GM12878 (cell line): ENCODE data around the gene CHCHD3. TPM values are rescaled to one million over a fixed set of nuclear protein-coding genes. Genes with fewer than 3 reads are reported as not detected.

Source experiments
- ATAC-seq: fragments of 200-7000 bp; cut with Tn5 transposase; 3 replicates; pipeline ENCODE4 v1.9.1; 2020; ENCODE audit warnings: mild to moderate bottlenecking, moderate library complexity
- BruUV-seq: library from RNA; stranded (reverse); fragments of 400-500 nt; replicated peaks from 2 replicates; lab custom pipeline; 2021; lab: Mats Ljungman, UMichigan
- CTCF ChIA-PET: fragments of 300-600 bp; sonication (Branson Sonifier 250); formaldehyde crosslinking; extraction: SDS; loops from one replicate; lab custom pipeline; 2021; ENCODE audit warnings: inconsistent platforms; lab: Yijun Ruan, JAX
- POLR2A ChIA-PET: fragments of 350-600 bp; formaldehyde crosslinking; extraction: SDS; loops from one replicate; lab custom pipeline; 2021; ENCODE audit warnings: inconsistent platforms; lab: Charles Lee
- RAD21 ChIA-PET: fragments of 300-600 bp; sonication (Branson Sonifier 250); formaldehyde crosslinking; loops from one replicate; lab custom pipeline; 2023; ENCODE audit warnings: antibody characterized with exemption; ENCODE audit not compliant: unreplicated experiment; lab: Charles Lee
- SMC1A ChIA-PET: fragments of 300-600 bp; sonication (Branson Sonifier 250); formaldehyde crosslinking; loops from one replicate; lab custom pipeline; 2023; ENCODE audit not compliant: unreplicated experiment, uncharacterized antibody; lab: Charles Lee
- DNase-seq: peaks from one replicate; pipeline ENCODE4 v3.0.0-alpha.2; 2011; ENCODE audit warnings: low read depth, low spot score
- FAIRE-seq: peaks from 3 replicates; lab custom pipeline; 2011; peaks lifted over from hg19 to GRCh38; lab: Jason Lieb, UNC
- H2AFZ ChIP-seq: 2 replicates; pipeline ENCODE4 v1.6.0; 2011; ENCODE audit warnings: low read depth, low read length, control low read depth; ENCODE audit not compliant: control insufficient read depth
- H3K27ac ChIP-seq: 2 replicates; pipeline ENCODE4 v1.5.1; 2011; ENCODE audit warnings: control low read depth; ENCODE audit not compliant: control insufficient read depth, insufficient read depth
- H3K27me3 ChIP-seq, 2 experiments: replicated peaks in 1 of 2; 2 replicates each; pipeline versions ENCODE4 v1.6.0 to v1.6.1; 2011; ENCODE audit warnings: low read length in 1 of 2; ENCODE audit not compliant: control insufficient read depth in 2 of 2, insufficient read depth in 2 of 2
- H3K36me3 ChIP-seq, 2 experiments: 2 replicates each; pipeline ENCODE4 v1.5.1; 2011; ENCODE audit warnings: low read length in 1 of 2; ENCODE audit not compliant: control insufficient read depth in 2 of 2, insufficient read depth in 2 of 2
- H3K4me1 ChIP-seq: 2 replicates; pipeline ENCODE4 v1.6.1; 2011; ENCODE audit warnings: mild to moderate bottlenecking, low read length, moderate library complexity, mixed read lengths; ENCODE audit not compliant: control insufficient read depth, insufficient read depth
- H3K4me2 ChIP-seq: 2 replicates; pipeline ENCODE4 v1.6.0; 2011; ENCODE audit warnings: control low read depth; ENCODE audit not compliant: control insufficient read depth, insufficient read depth
- H3K4me3 ChIP-seq: fragments of 200-600 bp; sonication (generic); 2 replicates; pipeline ENCODE4 v1.5.1; 2016
- H3K79me2 ChIP-seq: 2 replicates; pipeline ENCODE4 v1.6.0; 2011; ENCODE audit warnings: low read length; ENCODE audit not compliant: control insufficient read depth, insufficient read depth
- H3K9ac ChIP-seq: 2 replicates; pipeline ENCODE4 v1.8.0; 2011; ENCODE audit warnings: low read length, control low read depth, mixed read lengths; ENCODE audit not compliant: control insufficient read depth, insufficient read depth
- H3K9me3 ChIP-seq: replicated peaks from 3 replicates; pipeline ENCODE4 v1.5.1; 2011; ENCODE audit warnings: mild to moderate bottlenecking, low read length; ENCODE audit not compliant: control insufficient read depth, insufficient read depth
- H4K20me1 ChIP-seq: 2 replicates; pipeline ENCODE4 v1.6.0; 2011; ENCODE audit not compliant: control insufficient read depth, insufficient read depth
- ATF2 ChIP-seq: IDR thresholded peaks from 2 replicates; pipeline ENCODE4 v1.6.1; 2012; ENCODE audit warnings: low read length, inconsistent platforms
- CBX5 ChIP-seq: sonication (generic); IDR thresholded peaks from 2 replicates; pipeline ENCODE4 v1.6.1; 2016; ENCODE audit warnings: low read depth, moderate library complexity, mild to moderate bottlenecking, inconsistent platforms
- EGR1 ChIP-seq, 2 experiments: IDR thresholded peaks; 1 replicate in 1 of 2; 2 replicates in 1 of 2; pipeline ENCODE4 v1.6.1; 2011 to 2012; ENCODE audit warnings: low read depth in 2 of 2, low read length in 2 of 2, borderline replicate concordance in 1 of 2, mild to moderate bottlenecking in 1 of 2, moderate library complexity in 1 of 2
- EP300 ChIP-seq, 2 experiments: fragments of 150-350 bp in 1 of 2; IDR thresholded peaks; 2 replicates each; pipeline ENCODE4 v1.6.1; 2011 to 2012; ENCODE audit warnings: low read depth in 2 of 2, low read length in 2 of 2, borderline replicate concordance in 1 of 2, improper control_type of control experiment in 1 of 2, inconsistent platforms in 1 of 2; ENCODE audit not compliant: control insufficient read depth in 1 of 2
- FOS ChIP-seq: IDR thresholded peaks from 3 replicates; pipeline ENCODE4 v1.6.1; 2011; ENCODE audit warnings: borderline replicate concordance; ENCODE audit not compliant: insufficient read length; ENCODE audit errors: extremely low read depth
- HCFC1 ChIP-seq: fragments of 150-350 bp; IDR thresholded peaks from 2 replicates; pipeline ENCODE4 v1.6.1; 2014; ENCODE audit warnings: low read length
- HDGF ChIP-seq: fragments of 450-650 bp; IDR thresholded peaks from 2 replicates; pipeline ENCODE4 v1.6.1; 2016; ENCODE audit warnings: antibody characterized with exemption
- IKZF2 ChIP-seq, 2 experiments: fragments of 450-650 bp; IDR thresholded peaks; 2 replicates each; pipeline ENCODE4 v1.6.1; 2017; ENCODE audit warnings: mild to moderate bottlenecking in 2 of 2, moderate library complexity in 2 of 2
- IRF5 ChIP-seq: fragments of 450-650 bp; IDR thresholded peaks from 2 replicates; pipeline ENCODE4 v1.6.1; 2017; ENCODE audit warnings: borderline replicate concordance
- MTA3 ChIP-seq: IDR thresholded peaks from 2 replicates; pipeline ENCODE4 v1.6.1; 2012; ENCODE audit warnings: low read length, inconsistent platforms, borderline replicate concordance
- NBN ChIP-seq: fragments of 450-650 bp; IDR thresholded peaks from 2 replicates; pipeline ENCODE4 v1.6.1; 2016
- NFIC ChIP-seq: IDR thresholded peaks from 2 replicates; pipeline ENCODE4 v1.6.1; 2012; ENCODE audit warnings: low read depth, mild to moderate bottlenecking, inconsistent platforms, low read length, moderate library complexity
- POLR2AphosphoS2 ChIP-seq: IDR thresholded peaks from 2 replicates; pipeline ENCODE4 v1.6.1; 2011; ENCODE audit warnings: low read depth, mild to moderate bottlenecking, low read length, improper control_type of control experiment, moderate library complexity
- POLR2AphosphoS5 ChIP-seq: IDR thresholded peaks from 2 replicates; pipeline ENCODE4 v1.6.1; 2011; ENCODE audit warnings: mild to moderate bottlenecking, low read length, inconsistent platforms
- SP1 ChIP-seq: IDR thresholded peaks from one replicate; pipeline ENCODE4 v1.6.1; 2011; ENCODE audit warnings: low read depth, low read length
- SRF ChIP-seq, 2 experiments: IDR thresholded peaks; 2 replicates each; pipeline ENCODE4 v1.6.1; 2011; ENCODE audit warnings: low read depth in 2 of 2, low read length in 2 of 2, mild to moderate bottlenecking in 1 of 2, moderate library complexity in 1 of 2
- TBL1XR1 ChIP-seq: IDR thresholded peaks from 2 replicates; pipeline ENCODE4 v1.6.1; 2012; ENCODE audit warnings: low read depth, low read length, improper control_type of control experiment
- ZBTB33 ChIP-seq: fragments of 450-650 bp; IDR thresholded peaks from 2 replicates; pipeline ENCODE4 v1.6.1; 2017; ENCODE audit warnings: mild to moderate bottlenecking
- ZNF24 ChIP-seq: fragments of 450-650 bp; IDR thresholded peaks from 2 replicates; pipeline ENCODE4 v1.6.1; 2017; ENCODE audit warnings: antibody characterized with exemption, mild to moderate bottlenecking
- ZNF274 ChIP-seq: IDR thresholded peaks from one replicate; pipeline ENCODE4 v1.8.0; 2011; ENCODE audit not compliant: insufficient read length, insufficient read depth
- WGBS: methylation state at CpG from one replicate; pipeline ENCODE4 v1.1.6; 2016; ENCODE audit warnings: low lambda C conversion rate; ENCODE audit not compliant: insufficient replicate concordance, insufficient coverage; ENCODE audit errors: missing lambda C conversion rate; 5-methylcytosine and 5-hydroxymethylcytosine counted together
- in situ Hi-C: fragments of 300-500 bp; cut with MboI; formaldehyde crosslinking; loops from 9 replicates; pipeline ENCODE4 v1.14.3; 2018; ENCODE audit warnings: mixed read lengths
- intact Hi-C: fragments of 100-400 bp; cut with micrococcal nuclease; formaldehyde crosslinking; loops from one replicate; pipeline ENCODE4 v1.14.2; 2022; ENCODE audit not compliant: unreplicated experiment
- polyA plus RNA-seq, 11 experiments: library from polyadenylated mRNA; depleted of rRNA in 4 of 11; unstranded in 6 of 11; stranded (reverse) in 5 of 11; fragments of >200 nt; fragmentation: Nextera tagmentation in 4 of 11; fragmentation: Illumina TruSeq in 1 of 11; extraction: Ambion mirVana in 4 of 11; extraction: Trizol in 1 of 11; gene quantifications; 1 replicate in 1 of 11; 2 replicates in 10 of 11; pipeline versions ENCODE4 v1.2.1 to v1.2.3, GENCODE V29; 2011 to 2016; ENCODE audit warnings: inconsistent platforms in 2 of 11, missing spikeins in 2 of 11, low read depth in 1 of 11
- total RNA-seq, 4 experiments: library from RNA; depleted of rRNA in 3 of 4; stranded (reverse); fragments of >200 nt in 3 of 4; fragmentation: Illumina TruSeq in 1 of 4; extraction: Trizol in 1 of 4; gene quantifications; 2 replicates each; pipeline versions ENCODE4 v1.2.1 to v1.2.3, GENCODE V29; 2013 to 2021

Gene CHCHD3
- total and polyA plus RNA-seq, 10 of the 15 experiments (the other 5 are each of a cell fraction or from before 2014, with no cell fraction given) = 38.3 to 178 (median 96.2) TPM

GRCh38 chr7:132819648-132820047, 262.2 kb downstream of the CHCHD3 start:
- DNase-seq (no peak), FAIRE-seq (no peak), ATAC-seq (no peak)
- POLR2A ChIA-PET = no interaction called here
- Histone ChIP-seq H3K27ac (no peak overlapping the region), H3K36me3 (no peaks in the 10 kb centered on the region; a peak in 1 of 4 replicates), H3K4me2 (no peak overlapping the region), H3K4me3 (no peak overlapping the region), H3K9me3 (no peaks in the 10 kb centered on the region), H3K9ac (no peak overlapping the region), H3K79me2 (no peaks in the 10 kb centered on the region), H2AFZ (no peak overlapping the region), H3K27me3 (no peaks in the 10 kb centered on the region), H4K20me1 (no peaks in the 10 kb centered on the region), H3K4me1 (no peaks in the 10 kb centered on the region)
- TF ChIP-seq ZNF24 (no peak), ZNF274 (no peak), ATF2 (no peak), NBN (no peak), CBX5 (no peak), HCFC1 (no peak), IKZF2 (IDR thresholded peaks at IDR 0.05) (no peak), FOS (no peak), HDGF (no peak), EGR1 (IDR thresholded peaks at IDR 0.05; ENCODE audit: borderline replicate concordance in 1 of 2, low read depth in 2 of 2, low read length in 2 of 2) (no peak), POLR2AphosphoS5 (no peak), SP1 (no peak), EP300 (IDR thresholded peaks at IDR 0.05; ENCODE audit: borderline replicate concordance in 1 of 2, control insufficient read depth in 1 of 2, low read depth in 2 of 2, low read length in 2 of 2) (no peak), TBL1XR1 (no peak), MTA3 (no peak), IRF5 (no peak), POLR2AphosphoS2 (no peak), SRF (IDR thresholded peaks at IDR 0.05; ENCODE audit: low read depth in 2 of 2, low read length in 2 of 2) (no peak), ZBTB33 (no peak), NFIC (no peak)
- RAD21 ChIA-PET = no interaction called here
- WGBS = 100% methylated on average over 7 of the region's 7 CpGs
- intact Hi-C loops (no loop called here), in situ Hi-C loops (no loop called here)
- SMC1A ChIA-PET = interaction anchor here (1.0 kb wide), 1 partner anchor 10 kb away, joined by 3 read pairs; no protein-coding TSS in a partner anchor
- CTCF ChIA-PET = no interaction called here
- no TSS peak for BruUV-seq
